HG02763 (cell line): ENCODE measurements around the gene COL11A2.
"Not testable (repeated sequence)": the region's sequence is repeated elsewhere in the genome, so short reads cannot be mapped to it uniquely, and the experiment has no call there.

Source experiments
- ATAC-seq: cut with Tn5 transposase; IDR thresholded peaks from one replicate; pipeline ENCODE4 v1.9.1; 2021; ENCODE audit warnings: mild to moderate bottlenecking, moderate library complexity; ENCODE audit not compliant: unreplicated experiment

The COL11A2 gene

GRCh38 chr6:33160096-33160495 is 32.2 kb downstream of the COL11A2 start:
- no peak for ATAC-seq

DNA sequence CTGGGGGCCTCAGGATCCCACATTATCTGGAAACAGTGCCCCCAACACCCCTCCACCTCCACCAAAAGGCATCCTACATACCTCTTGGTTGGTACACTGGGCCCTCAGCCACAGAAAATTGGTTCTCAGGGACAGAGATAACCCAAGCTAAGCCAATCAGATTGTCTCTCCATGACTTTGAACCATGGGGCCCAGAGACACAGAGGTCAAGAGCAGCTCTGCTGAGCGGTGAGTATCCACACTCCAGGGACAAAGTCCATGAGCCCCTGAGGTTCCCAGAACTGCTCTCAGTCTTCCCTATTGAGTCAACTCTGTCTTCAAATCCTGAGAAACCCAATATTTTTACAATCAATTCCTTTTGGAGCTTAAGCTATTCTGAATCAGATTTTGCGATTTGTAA is 35.3 kb downstream of the COL11A2 start:
- ATAC-seq, result no peak

DNA sequence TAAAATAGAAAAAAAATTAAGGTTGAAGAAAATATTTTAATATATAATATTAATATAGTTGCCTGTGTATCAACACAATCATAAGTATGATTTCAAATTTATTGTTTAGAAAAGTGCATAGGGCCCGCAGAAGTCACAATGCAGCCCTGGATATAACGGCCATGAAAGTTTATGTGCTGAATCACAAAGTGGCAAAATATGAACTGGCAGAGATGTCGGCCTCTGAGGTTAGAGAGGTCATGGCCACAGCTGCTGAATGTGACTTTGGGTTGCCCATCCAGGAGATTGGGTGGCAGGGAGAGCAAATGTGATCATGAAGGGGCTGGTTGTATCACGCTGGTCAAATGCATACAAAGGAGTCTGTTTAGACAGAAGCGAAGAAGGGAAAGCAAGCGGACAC is 35.7 kb downstream of the COL11A2 start:
- no peak for ATAC-seq

GRCh38 chr6:33154349-33154748 is 37.9 kb downstream of the COL11A2 start:
- ATAC-seq, result no peak

DNA sequence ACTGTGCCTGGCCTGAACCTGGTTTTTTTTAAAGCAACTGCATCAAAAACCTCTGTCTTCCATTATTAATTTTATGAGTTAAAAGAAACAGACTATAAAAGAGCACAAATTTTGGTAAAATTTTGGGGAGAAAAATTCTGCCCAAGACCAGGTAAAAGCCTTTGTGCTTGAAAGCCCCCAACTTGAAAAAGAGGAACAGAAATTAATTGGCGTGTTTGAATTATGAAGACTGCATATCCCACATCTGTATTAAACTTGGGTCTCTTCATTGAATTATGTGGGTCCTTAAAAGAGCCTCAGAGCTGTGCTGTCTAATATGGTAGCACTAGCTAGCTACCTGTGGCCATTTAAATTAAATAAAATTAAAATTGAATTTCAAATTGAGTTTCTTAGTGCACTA is 41.2 kb downstream of the COL11A2 start:
- ATAC-seq, result no peak

- ATAC-seq, result not testable (repeated sequence)
Observed at GRCh38 chr6:33150560-33150959, 41.7 kb downstream of the COL11A2 start.

- no peak for ATAC-seq
Observed at GRCh38 chr6:33147807-33148666, 44.2 kb downstream of the COL11A2 start.

GRCh38 chr6:33144373-33144772 is 47.9 kb downstream of the COL11A2 start:
- ATAC-seq, result no peak

- ATAC-seq, result no peak
Observed at GRCh38 chr6:33143113-33143770, 49.0 kb downstream of the COL11A2 start.

GRCh38 chr6:33142501-33143070 is 49.7 kb downstream of the COL11A2 start:
- ATAC-seq, result no peak

DNA sequence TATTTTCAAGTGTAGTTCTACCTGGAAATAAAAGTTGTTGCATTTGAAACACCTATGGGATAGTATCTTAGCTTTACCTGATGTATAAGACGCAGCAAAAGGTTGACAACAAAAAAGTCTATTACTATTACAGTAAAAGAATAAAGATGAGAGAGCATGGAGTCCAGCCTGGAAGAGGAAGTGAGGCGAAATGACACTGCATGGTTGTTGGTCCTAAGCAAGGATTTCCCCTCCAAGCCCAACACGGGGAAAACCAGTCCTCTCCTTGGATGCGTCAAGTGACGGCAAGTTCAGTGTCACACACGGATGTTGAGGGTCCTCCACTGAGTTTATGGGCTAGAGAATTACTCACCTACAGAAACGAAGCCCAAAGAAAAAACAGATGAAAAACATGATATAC is 51.7 kb downstream of the COL11A2 start:
- no peak for ATAC-seq

DNA sequence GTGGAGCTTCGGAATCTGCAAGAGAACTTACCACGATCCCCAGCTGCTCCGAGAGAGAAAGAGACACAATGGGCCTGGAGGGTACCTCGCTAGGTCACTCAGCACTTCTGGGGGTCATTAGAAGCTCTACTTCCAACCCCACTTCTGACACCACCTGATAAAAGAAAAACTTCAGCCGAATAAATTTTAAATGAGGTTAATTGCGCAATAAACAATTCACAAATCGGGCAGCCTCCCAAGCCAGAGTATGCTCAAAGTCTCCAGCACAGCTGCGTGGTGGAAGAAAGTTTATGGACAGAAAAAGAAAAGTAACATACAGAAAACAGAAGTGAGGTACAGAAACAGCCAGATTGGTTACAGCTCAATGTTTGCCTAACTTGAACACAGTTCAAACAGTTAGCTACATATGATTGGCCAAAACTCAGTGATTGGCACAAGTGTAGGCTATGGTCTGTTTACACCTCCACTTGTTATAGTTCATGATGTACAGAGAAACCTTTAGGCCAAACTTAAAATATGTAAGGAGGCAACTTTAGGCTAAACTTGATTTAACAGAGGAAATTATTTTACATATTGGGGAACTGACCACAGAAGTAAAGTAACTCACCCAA is 52.6 kb downstream of the COL11A2 start:
- no peak for ATAC-seq

GRCh38 chr6:33136310-33136900 is 55.9 kb downstream of the COL11A2 start:
- ATAC-seq, result no peak

- ATAC-seq, result no peak
Observed at GRCh38 chr6:33132081-33132524, 60.2 kb downstream of the COL11A2 start.

GRCh38 chr6:33128318-33128717 is 63.9 kb downstream of the COL11A2 start:
- ATAC-seq, result no peak

GRCh38 chr6:33126101-33126714 is 66.1 kb downstream of the COL11A2 start:
- ATAC-seq, result no peak

DNA sequence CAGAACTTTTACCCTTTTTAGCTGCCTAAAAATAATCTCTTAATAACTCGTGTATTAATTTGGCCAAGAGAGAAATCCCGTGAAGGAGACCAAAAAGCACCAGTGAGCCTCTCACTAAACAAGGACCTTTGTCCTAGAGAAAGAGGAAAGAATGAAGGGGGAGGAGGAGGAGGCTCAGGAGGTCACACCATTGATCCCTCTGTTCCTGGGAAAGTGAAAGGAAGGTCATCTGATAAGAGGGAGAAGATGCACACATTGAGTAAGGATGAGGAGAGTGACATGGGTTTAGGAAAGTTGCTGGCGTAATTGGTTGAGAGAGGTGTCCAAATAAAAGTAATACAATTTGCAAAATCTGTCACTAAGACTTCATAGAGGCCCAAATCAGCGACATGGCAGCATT is 67.3 kb downstream of the COL11A2 start:
- no peak for ATAC-seq

DNA sequence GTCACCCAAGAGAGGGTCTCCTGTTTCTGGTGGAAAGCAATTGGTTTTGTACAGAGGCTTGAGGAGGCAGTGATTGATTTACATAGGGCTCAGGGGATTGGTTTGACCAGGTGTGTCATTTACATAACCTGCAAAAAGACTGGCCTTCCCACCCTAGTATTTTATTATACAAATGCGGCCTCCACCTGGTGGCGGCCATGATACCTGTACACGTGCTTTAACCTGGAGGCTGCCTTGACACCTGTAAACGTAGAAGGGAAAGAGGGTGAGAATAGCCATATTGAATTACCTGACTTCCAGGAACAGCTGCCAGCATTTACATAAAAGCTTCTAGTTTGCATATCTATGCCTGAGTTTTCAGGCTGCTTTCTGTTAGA is 67.8 kb downstream of the COL11A2 start:
- no peak for ATAC-seq

DNA sequence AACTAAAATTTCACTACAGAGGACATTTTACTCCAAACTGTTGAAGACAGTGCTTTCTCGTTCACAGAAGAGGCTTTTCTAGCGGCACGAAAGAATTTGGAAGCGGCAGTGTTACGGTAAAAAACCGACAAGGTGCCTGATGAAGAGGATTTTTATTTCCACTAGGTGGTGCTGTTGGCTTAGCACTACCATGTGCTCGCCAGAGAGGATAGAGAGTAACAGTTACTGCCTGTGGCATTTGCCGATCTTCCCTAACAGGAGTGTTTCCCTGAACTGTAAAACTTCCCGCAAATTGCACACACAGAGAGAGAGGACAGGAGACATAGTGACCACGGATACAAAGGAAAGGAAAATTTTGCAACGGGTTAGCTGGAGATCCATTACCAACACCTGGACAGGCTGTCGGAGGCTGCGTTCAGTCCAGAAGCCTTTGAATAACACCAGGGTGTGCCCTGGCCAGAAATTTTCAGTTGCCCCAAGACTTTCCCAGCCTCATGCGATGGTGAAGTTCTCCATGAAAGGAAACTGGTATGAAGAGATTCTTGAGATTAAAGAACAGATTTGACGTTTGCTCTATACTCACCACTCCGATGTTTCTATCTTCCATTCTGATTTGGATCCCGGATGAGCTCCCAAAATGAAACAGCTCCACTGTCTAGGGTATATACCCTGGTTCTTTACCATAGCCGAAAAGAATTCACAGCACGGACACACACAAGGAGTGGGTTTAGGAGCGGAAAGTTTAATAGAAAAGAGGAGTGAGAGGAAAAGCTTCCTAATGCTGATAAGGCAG is 68.3 kb downstream of the COL11A2 start:
- ATAC-seq, result no peak

DNA sequence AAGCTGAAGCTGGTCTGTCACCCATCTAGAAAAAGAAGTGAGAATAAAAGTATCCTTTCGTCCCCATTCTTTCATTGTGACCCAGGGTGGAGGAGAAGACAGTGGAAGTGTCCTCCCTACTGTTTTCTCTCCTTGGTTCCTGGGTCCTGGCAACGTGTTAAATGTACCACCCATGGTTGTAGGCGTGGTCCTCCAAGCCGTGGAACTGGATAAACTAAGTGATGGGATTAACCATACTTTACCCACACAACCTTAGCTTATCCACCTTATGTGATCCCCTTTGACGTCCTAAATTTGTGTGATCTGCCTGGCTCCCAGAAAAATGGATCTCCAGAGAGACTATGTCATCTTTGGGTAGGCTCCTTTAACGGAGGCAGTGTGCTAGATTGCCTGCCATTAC is 69.1 kb downstream of the COL11A2 start:
- ATAC-seq, result no peak
